Small intestine (tissue), 4 donors: Measurements from ENCODE around the gene CRYGC. TPM values are rescaled to one million over a fixed set of nuclear protein-coding genes. Genes with fewer than 3 reads are reported as not detected.

ENCODE experiments used
- polyA plus RNA-seq, 4 donors: library from polyadenylated mRNA; stranded (reverse) in 3 of 4; unstranded in 1 of 4; fragments of 200-250 nt in 3 of 4; fragments of 120-200 nt in 1 of 4; gene quantifications; one replicate each; pipeline versions ENCODE4 v1.2.1 to v1.2.3, GENCODE V29; 2013
- donor health status: healthy with polysubstance abuse.
- donor health status: Bipolar disorder and iron deficiency.
- donor health status: healthy.

Gene CRYGC
- polyA plus RNA-seq, 4 donors: not detected

Other genes with a start within 250 kb of the CRYGC start
- gene PLEKHM3, start 104.3 kb downstream of the CRYGC start, polyA plus RNA-seq: 10 to 100 TPM in 1 of 4 donors, 1 to 10 TPM in 2, under 1 TPM in 1; 0.89 to 12.1 (median 2.1) TPM
- gene CRYGD, start 5.3 kb downstream of the CRYGC start, polyA plus RNA-seq: 1 to 10 TPM in 1 of 4 donors, under 1 TPM in 1, not detected in 2; 0.15 to 2.8 TPM
- gene CRYGB, start 16.3 kb upstream of the CRYGC start, polyA plus RNA-seq: not detected
- gene CRYGA, start 33.8 kb upstream of the CRYGC start, polyA plus RNA-seq: not detected
- gene C2orf80, start 60.2 kb upstream of the CRYGC start, polyA plus RNA-seq: under 1 TPM in 1 of 4 donors, not detected in 3; 0.46 TPM
- 100 to 1,000 TPM; 115 to 297 (median 243) TPM for gene IDH1, start 125.2 kb upstream of the CRYGC start, polyA plus RNA-seq
- gene PIKFYVE, start 136.4 kb upstream of the CRYGC start, polyA plus RNA-seq: 10 to 100 TPM in 1 of 4 donors, 1 to 10 TPM in 3; 5.1 to 17.3 (median 7.1) TPM